ENCODE results near the gene GALNT17. TPM values are rescaled to one million over a fixed set of nuclear protein-coding genes. Genes with fewer than 3 reads are reported as not detected.
"Not testable (repeated sequence)": the region's sequence is repeated elsewhere in the genome, so short reads cannot be mapped to it uniquely, and the experiment has no call there.

GALNT17 gene
- total RNA-seq, 5 donors from 2014 or later (not counting 1 experiment from before 2014, with no cell fraction given), result 0.09 to 0.20 TPM; not detected in 3

DNA sequence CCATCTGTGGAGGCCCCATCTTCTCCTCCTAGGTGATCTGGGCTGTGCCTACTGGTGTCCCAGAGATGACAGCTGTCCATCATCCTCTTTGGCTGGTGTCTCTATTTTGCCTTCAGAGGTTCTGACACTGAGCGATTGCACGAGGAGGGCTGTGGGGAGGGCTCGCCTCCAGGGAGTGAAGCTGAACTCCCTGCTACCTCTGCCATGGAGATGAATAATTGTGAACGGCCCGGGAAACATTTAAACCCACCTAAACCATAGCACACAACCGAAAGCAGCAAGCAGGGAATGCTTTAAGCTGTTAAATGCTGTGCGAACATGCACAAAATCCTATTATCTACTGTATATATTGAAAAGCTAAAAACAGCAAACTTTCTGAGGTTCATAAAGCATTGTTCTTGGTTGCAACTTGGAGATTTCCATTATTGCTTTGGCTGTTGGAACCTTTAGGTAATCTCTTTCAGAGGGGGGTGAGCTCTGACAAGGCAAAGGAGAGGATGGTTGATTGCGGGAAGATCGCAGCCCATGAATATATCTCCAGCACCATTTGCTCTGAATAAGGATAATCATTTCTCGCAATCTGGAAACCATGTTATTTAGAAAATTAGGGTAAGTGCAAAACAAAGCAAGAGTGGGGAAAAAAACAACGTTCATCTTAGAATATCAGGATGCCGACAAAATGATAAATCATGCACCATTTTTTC, 507.6 kb downstream of the GALNT17 start:
- H3K4me3 ChIP-seq (ENCODE audit: control insufficient read depth in 1 of 2, extremely low read depth in 1 of 2, low read length in 1 of 2), result no peak overlapping the region
- no peaks in the 10 kb centered on the region for H3K27me3 ChIP-seq (replicated peaks in 1 of 2; ENCODE audit: control insufficient read depth in 2 of 2, extremely low read depth in 1 of 2, insufficient read depth in 2 of 2, low read length in 1 of 2)
- H3K4me1 ChIP-seq (ENCODE audit: control insufficient read depth in 1 of 2, extremely low read depth in 1 of 2, insufficient read depth in 2 of 2, low read length in 2 of 2), result no peaks in the 10 kb centered on the region
- H3K4me3 Mint-ChIP-seq, result no peak overlapping the region
- no peaks in the 10 kb centered on the region for H3K36me3 ChIP-seq (ENCODE audit: control insufficient read depth in 2 of 2, extremely low read depth in 1 of 2, insufficient read depth in 1 of 2, low read length in 1 of 2)
- no peaks in the 10 kb centered on the region for H3K27me3 Mint-ChIP-seq
- H3K27ac ChIP-seq (ENCODE audit: low read length), result no peak overlapping the region
- no peak for DNase-seq
- H3K9me3 ChIP-seq, result no peaks in the 10 kb centered on the region
- CTCF ChIA-PET, result no interaction called here
- POLR2A ChIA-PET, result no interaction called here
- WGBS (ENCODE audit: insufficient coverage), result no CpG with 5 or more reads among the region's 12 CpGs
- no peaks in the 10 kb centered on the region for H3K4me1 Mint-ChIP-seq
- H3K36me3 Mint-ChIP-seq, result no peaks in the 10 kb centered on the region
- H3K9me3 Mint-ChIP-seq, result peaks cover 0 to 15% (median 3%) of the 10 kb centered on the region in 3 donors
- no peak for ATAC-seq (replicated peaks in 1 of 4)
- H3K27ac Mint-ChIP-seq, result no peak overlapping the region

DNA sequence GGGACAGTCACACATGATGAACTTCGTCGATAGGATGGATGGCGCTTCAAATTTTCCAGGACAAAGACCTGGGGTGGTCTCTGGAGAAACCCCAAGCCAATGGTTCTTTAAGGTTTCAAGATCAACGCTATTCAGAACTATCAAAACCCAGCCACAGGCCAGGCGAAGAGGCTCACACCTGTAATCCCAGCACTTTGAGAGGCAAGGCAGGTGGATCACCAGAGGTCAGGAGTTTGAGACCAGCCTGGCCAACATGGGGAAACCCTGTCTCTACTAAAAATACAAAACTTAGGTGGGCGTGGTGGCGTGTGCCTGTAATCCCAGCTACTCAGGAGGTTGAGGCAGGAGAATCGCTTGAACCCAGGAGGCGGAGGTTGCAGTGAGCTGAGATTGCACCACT, 511.1 kb downstream of the GALNT17 start:
- ATAC-seq (replicated peaks in 1 of 4); H3K4me1 Mint-ChIP-seq: not testable (repeated sequence)
- peaks cover 5 to 18% (median 9%) of the 10 kb centered on the region in 3 donors for H3K9me3 Mint-ChIP-seq

DNA sequence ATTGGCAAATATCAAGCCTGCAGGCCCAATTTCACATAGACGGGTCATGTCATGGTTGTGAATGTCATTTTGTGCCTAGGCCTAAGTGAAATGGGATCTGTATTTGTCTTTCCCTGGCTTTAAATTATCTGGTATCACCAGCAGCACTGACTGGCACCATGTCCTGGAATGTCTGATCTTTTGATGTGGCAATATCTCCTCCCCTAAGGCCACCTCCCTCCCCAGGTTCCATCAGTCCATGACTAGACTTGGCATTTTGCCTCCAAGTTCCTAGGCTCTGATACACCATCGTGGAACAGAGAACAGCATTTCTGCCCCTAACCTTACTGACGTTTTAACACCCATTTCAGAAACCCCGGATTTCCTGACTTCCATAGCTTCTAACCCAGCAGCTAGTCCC, 513.9 kb downstream of the GALNT17 start:
- Mint-ChIP-seq H3K4me1 (no peaks in the 10 kb centered on the region), H3K4me3 (no peak overlapping the region), H3K36me3 (peaks cover 4% of the 10 kb centered on the region), H3K9me3 (peaks cover 10 to 25% (median 12%) of the 10 kb centered on the region in 3 donors), H3K27ac (no peak overlapping the region), H3K27me3 (no peaks in the 10 kb centered on the region)
- ChIA-PET CTCF (no interaction called here), POLR2A (no interaction called here)
- no peaks in the 10 kb centered on the region for H3K27me3 ChIP-seq (replicated peaks in 1 of 2; ENCODE audit: control insufficient read depth in 2 of 2, extremely low read depth in 1 of 2, insufficient read depth in 2 of 2, low read length in 1 of 2)
- WGBS (ENCODE audit: insufficient coverage), result 40% methylated on average over 1 of the region's 4 CpGs
- no peak overlapping the region for H3K27ac ChIP-seq (ENCODE audit: low read length)
- no peaks in the 10 kb centered on the region for H3K4me1 ChIP-seq (ENCODE audit: control insufficient read depth in 1 of 2, extremely low read depth in 1 of 2, insufficient read depth in 2 of 2, low read length in 2 of 2)
- H3K36me3 ChIP-seq (ENCODE audit: control insufficient read depth in 2 of 2, extremely low read depth in 1 of 2, insufficient read depth in 1 of 2, low read length in 1 of 2), result no peaks in the 10 kb centered on the region
- no peaks in the 10 kb centered on the region for H3K9me3 ChIP-seq
- DNase-seq (no peak), ATAC-seq (replicated peaks in 1 of 4) (no peak)
- no peak overlapping the region for H3K4me3 ChIP-seq (ENCODE audit: control insufficient read depth in 1 of 2, extremely low read depth in 1 of 2, low read length in 1 of 2)

More for the DNA sequence above, 511.1 kb downstream of the GALNT17 start:
- H3K4me1 ChIP-seq (ENCODE audit: control insufficient read depth in 1 of 2, extremely low read depth in 1 of 2, insufficient read depth in 2 of 2, low read length in 2 of 2); H3K27me3 Mint-ChIP-seq; H3K27ac ChIP-seq (ENCODE audit: low read length); POLR2A ChIA-PET; H3K9me3 ChIP-seq; H3K4me3 ChIP-seq (ENCODE audit: control insufficient read depth in 1 of 2, extremely low read depth in 1 of 2, low read length in 1 of 2); H3K4me3 Mint-ChIP-seq; H3K27ac Mint-ChIP-seq; H3K36me3 Mint-ChIP-seq; H3K36me3 ChIP-seq (ENCODE audit: control insufficient read depth in 2 of 2, extremely low read depth in 1 of 2, insufficient read depth in 1 of 2, low read length in 1 of 2); H3K27me3 ChIP-seq (replicated peaks in 1 of 2; ENCODE audit: control insufficient read depth in 2 of 2, extremely low read depth in 1 of 2, insufficient read depth in 2 of 2, low read length in 1 of 2); DNase-seq; CTCF ChIA-PET: not testable (repeated sequence)
- WGBS (ENCODE audit: insufficient coverage), result 82% methylated on average over 5 of the region's 9 CpGs

DNA sequence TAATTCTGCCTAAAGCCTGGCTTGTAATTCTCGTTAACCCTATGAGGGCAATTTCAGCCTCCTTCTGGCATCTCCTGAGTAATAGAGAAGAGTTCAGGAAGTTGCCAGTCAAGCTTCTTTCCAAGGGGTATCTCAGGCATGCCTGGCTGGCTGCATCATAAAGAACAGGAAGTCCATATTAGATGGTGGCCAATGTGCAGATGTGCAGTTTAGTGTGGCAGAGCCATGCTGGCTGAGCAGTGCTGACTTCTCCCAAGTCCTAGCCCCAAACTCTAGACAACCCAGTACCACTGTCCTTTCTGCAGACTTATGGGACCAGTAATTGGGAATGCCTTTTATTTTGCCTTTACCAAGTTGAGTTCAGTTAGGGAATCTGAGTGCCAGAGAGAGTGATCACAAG, 517.9 kb downstream of the GALNT17 start:
- Histone ChIP-seq H3K4me3 (ENCODE audit: control insufficient read depth in 1 of 2, extremely low read depth in 1 of 2, low read length in 1 of 2) (no peak overlapping the region), H3K36me3 (ENCODE audit: control insufficient read depth in 2 of 2, extremely low read depth in 1 of 2, insufficient read depth in 1 of 2, low read length in 1 of 2) (no peaks in the 10 kb centered on the region), H3K9me3 (no peaks in the 10 kb centered on the region), H3K27me3 (replicated peaks in 1 of 2; ENCODE audit: control insufficient read depth in 2 of 2, extremely low read depth in 1 of 2, insufficient read depth in 2 of 2, low read length in 1 of 2) (no peaks in the 10 kb centered on the region), H3K27ac (ENCODE audit: low read length) (no peak overlapping the region), H3K4me1 (ENCODE audit: control insufficient read depth in 1 of 2, extremely low read depth in 1 of 2, insufficient read depth in 2 of 2, low read length in 2 of 2) (no peaks in the 10 kb centered on the region)
- peaks cover 4% of the 10 kb centered on the region for H3K36me3 Mint-ChIP-seq
- POLR2A ChIA-PET, result no interaction called here
- CTCF ChIA-PET, result no interaction called here
- no peaks in the 10 kb centered on the region for H3K4me1 Mint-ChIP-seq
- no peak overlapping the region for H3K4me3 Mint-ChIP-seq
- no peaks in the 10 kb centered on the region for H3K27me3 Mint-ChIP-seq
- DNase-seq (no peak), ATAC-seq (replicated peaks in 1 of 4) (no peak)
- no CpG with 5 or more reads among the region's 1 CpG for WGBS (ENCODE audit: insufficient coverage)
- peaks cover 11 to 26% (median 12%) of the 10 kb centered on the region in 3 donors for H3K9me3 Mint-ChIP-seq
- no peak overlapping the region for H3K27ac Mint-ChIP-seq

DNA sequence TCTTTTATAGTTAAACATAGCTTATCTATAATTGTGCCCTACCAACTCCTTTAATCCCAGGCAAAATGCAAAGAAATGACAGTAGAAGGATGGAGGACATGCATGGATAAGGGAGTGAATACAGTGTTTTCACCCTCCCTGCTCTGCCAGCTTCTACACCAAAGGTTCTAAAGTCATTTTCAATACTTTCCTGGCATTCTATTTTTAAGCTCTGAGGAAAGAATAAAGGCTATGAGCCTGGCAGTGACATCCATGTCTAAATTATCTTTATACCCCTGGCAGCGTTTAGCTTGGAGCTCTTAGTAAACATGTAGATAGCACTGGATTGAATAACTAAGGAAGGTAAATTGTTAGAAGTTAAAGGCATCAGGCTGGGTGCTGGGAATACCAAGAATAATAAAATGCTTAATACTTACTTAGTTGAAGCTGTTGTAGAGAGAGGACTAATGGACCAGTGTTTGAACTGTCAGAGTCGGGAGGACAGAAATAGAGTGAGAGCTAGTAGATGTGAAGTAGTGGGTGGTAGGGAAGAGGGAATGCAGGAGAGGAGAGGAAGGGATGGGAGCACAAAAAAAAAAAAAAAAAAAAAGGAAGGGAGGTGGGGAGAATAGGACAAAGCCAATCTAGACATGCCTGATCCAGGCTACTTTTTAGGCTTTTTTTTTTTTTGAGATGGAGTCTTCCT, 518.9 kb downstream of the GALNT17 start:
- H3K9me3 ChIP-seq, result no peaks in the 10 kb centered on the region
- DNase-seq (no peak), ATAC-seq (replicated peaks in 1 of 4) (no peak)
- Mint-ChIP-seq H3K27ac (no peak overlapping the region), H3K4me3 (no peak overlapping the region), H3K9me3 (peaks cover 7 to 19% (median 8%) of the 10 kb centered on the region in 3 donors), H3K4me1 (no peaks in the 10 kb centered on the region), H3K36me3 (peaks cover 4% of the 10 kb centered on the region), H3K27me3 (no peaks in the 10 kb centered on the region)
- WGBS (ENCODE audit: insufficient coverage), result 100% methylated on average over 1 of the region's 2 CpGs
- no peak overlapping the region for H3K27ac ChIP-seq (ENCODE audit: low read length)
- no peaks in the 10 kb centered on the region for H3K4me1 ChIP-seq (ENCODE audit: control insufficient read depth in 1 of 2, extremely low read depth in 1 of 2, insufficient read depth in 2 of 2, low read length in 2 of 2)
- H3K36me3 ChIP-seq (ENCODE audit: control insufficient read depth in 2 of 2, extremely low read depth in 1 of 2, insufficient read depth in 1 of 2, low read length in 1 of 2), result no peaks in the 10 kb centered on the region
- ChIA-PET CTCF (no interaction called here), POLR2A (no interaction called here)
- H3K27me3 ChIP-seq (replicated peaks in 1 of 2; ENCODE audit: control insufficient read depth in 2 of 2, extremely low read depth in 1 of 2, insufficient read depth in 2 of 2, low read length in 1 of 2), result no peaks in the 10 kb centered on the region
- H3K4me3 ChIP-seq (ENCODE audit: control insufficient read depth in 1 of 2, extremely low read depth in 1 of 2, low read length in 1 of 2), result no peak overlapping the region

DNA sequence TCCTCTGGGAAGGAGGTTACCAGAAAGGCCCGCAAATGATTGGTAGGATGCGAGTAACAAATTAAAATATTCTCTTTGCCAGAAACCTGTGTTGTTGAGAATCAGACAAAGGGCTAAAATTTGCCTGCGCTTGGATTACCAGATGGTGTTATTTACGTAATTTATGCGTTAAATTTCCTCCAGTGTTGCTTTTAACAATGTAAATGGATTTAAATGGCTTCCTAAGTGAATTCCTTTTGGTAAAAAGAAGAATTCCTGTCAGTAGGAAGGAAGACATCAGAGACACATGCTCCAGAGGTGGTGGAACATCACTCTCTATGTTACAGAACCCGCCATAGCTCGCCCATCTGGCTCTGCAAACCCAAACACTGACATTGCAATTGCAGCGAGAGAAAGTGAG, 520.6 kb downstream of the GALNT17 start:
- no peak overlapping the region for H3K4me3 Mint-ChIP-seq
- Histone ChIP-seq H3K9me3 (no peaks in the 10 kb centered on the region), H3K4me3 (ENCODE audit: control insufficient read depth in 1 of 2, extremely low read depth in 1 of 2, low read length in 1 of 2) (no peak overlapping the region), H3K27me3 (replicated peaks in 1 of 2; ENCODE audit: control insufficient read depth in 2 of 2, extremely low read depth in 1 of 2, insufficient read depth in 2 of 2, low read length in 1 of 2) (no peaks in the 10 kb centered on the region), H3K27ac (ENCODE audit: low read length) (no peak overlapping the region), H3K4me1 (ENCODE audit: control insufficient read depth in 1 of 2, extremely low read depth in 1 of 2, insufficient read depth in 2 of 2, low read length in 2 of 2) (no peaks in the 10 kb centered on the region), H3K36me3 (ENCODE audit: control insufficient read depth in 2 of 2, extremely low read depth in 1 of 2, insufficient read depth in 1 of 2, low read length in 1 of 2) (no peaks in the 10 kb centered on the region)
- peaks cover 7 to 15% (median 8%) of the 10 kb centered on the region in 3 donors for H3K9me3 Mint-ChIP-seq
- DNase-seq (no peak), ATAC-seq (replicated peaks in 1 of 4) (no peak)
- no peaks in the 10 kb centered on the region for H3K4me1 Mint-ChIP-seq
- ChIA-PET CTCF (no interaction called here), POLR2A (no interaction called here)
- H3K27me3 Mint-ChIP-seq, result no peaks in the 10 kb centered on the region
- 82% methylated on average over 5 of the region's 8 CpGs for WGBS (ENCODE audit: insufficient coverage)
- H3K27ac Mint-ChIP-seq, result no peak overlapping the region
- peaks cover 4% of the 10 kb centered on the region for H3K36me3 Mint-ChIP-seq
